ENCODE measurements around the gene MYO15B. TPM values are rescaled to one million over a fixed set of nuclear protein-coding genes. Genes with fewer than 3 reads are reported as not detected.

Gene MYO15B
- total and polyA plus RNA-seq, 2 of the 13 experiments (the other 11 are each of a cell fraction or from before 2014, with no cell fraction given) = 2.8 to 8.1 TPM

- no peak for ATAC-seq
- ChIA-PET POLR2A (interaction anchor here (0.5 to 1.2 kb wide), 2 partner anchors 20 to 620 kb away, joined by 3 to 4 read pairs; no protein-coding TSS in a partner anchor), CTCF (ENCODE audit: low intra/inter-chr PET ratio, low total read pairs) (interaction anchor here (1.3 to 2.5 kb wide), 3 partner anchors 19 to 102 kb away, joined by 4 to 28 read pairs (median 6); partner anchors contain the start of gene SMIM5)
- no peaks in the 10 kb centered on the region for H3K79me2 ChIP-seq (ENCODE audit: insufficient read depth, low read length)
- WGBS (ENCODE audit: low lambda C conversion rate) = 96% methylated on average over 5 of the region's 5 CpGs
- no peaks in the 10 kb centered on the region for H4K20me1 ChIP-seq (ENCODE audit: insufficient read depth, low read length)
- no TSS peak for BruUV-seq (replicated peaks)
- in situ Hi-C loops (cut with HindIII; ENCODE audit: extremely low pct_ligation_motif_present, low pct_unique_long_range_greater_than_20kb) = no loop called here
- no peak for DNase-seq (ENCODE audit: low spot score)
- H3K27ac ChIP-seq (ENCODE audit: extremely low read length, insufficient read depth, low read length) = no peak overlapping the region
- H3K4me2 ChIP-seq (ENCODE audit: low read depth, low read length) = no peak overlapping the region
- H3K4me3 ChIP-seq (replicated peaks in 1 of 3; ENCODE audit: insufficient read depth in 1 of 3, low read depth in 2 of 3, low read length in 3 of 3) = no peak overlapping the region
- no peaks in the 10 kb centered on the region for H3K27me3 ChIP-seq (ENCODE audit: control insufficient read depth in 1 of 2, insufficient read depth in 2 of 2, low read length in 2 of 2)
- no peak overlapping the region for H3K9ac ChIP-seq (ENCODE audit: insufficient read depth, low read depth, low read length)
- intact Hi-C loops (cut with micrococcal nuclease; ENCODE audit: unreplicated experiment) = no loop called here
- peaks cover 22 to 40% of the 10 kb centered on the region in 2 experiments for H3K36me3 ChIP-seq (replicated peaks in 1 of 2; ENCODE audit: control insufficient read depth in 1 of 2, insufficient read depth in 2 of 2, low read length in 2 of 2)
- no peak for FAIRE-seq
- no peak overlapping the region for H2AFZ ChIP-seq (ENCODE audit: low read length)
- H3K9me3 ChIP-seq (ENCODE audit: low read length) = no peaks in the 10 kb centered on the region
- H3K4me1 ChIP-seq (ENCODE audit: insufficient read depth, low read length) = peaks cover 7% of the 10 kb centered on the region
- TF ChIP-seq MTERF4 (CRISPR knock-in tag; IDR thresholded peaks at IDR 0.05) (no peak), PRMT3 (CRISPR knock-in tag; IDR thresholded peaks at IDR 0.05; ENCODE audit: borderline replicate concordance, low read depth) (no peak), GABPB1 (CRISPR knock-in tag; IDR thresholded peaks at IDR 0.05) (no peak), ZNF646 (CRISPR knock-in tag; IDR thresholded peaks at IDR 0.05) (no peak), KDM5B (CRISPR knock-in tag; IDR thresholded peaks at IDR 0.05; ENCODE audit: borderline replicate concordance) (no peak), ZNF460 (CRISPR knock-in tag; IDR thresholded peaks at IDR 0.05; ENCODE audit: borderline replicate concordance) (no peak), ZMAT5 (CRISPR knock-in tag; IDR thresholded peaks at IDR 0.05; ENCODE audit: borderline replicate concordance, low read depth) (no peak), ZNF768 (CRISPR knock-in tag; IDR thresholded peaks at IDR 0.05) (no peak), ZNF205 (CRISPR knock-in tag; IDR thresholded peaks at IDR 0.05) (no peak), ZSCAN21 (CRISPR knock-in tag; IDR thresholded peaks at IDR 0.05; ENCODE audit: borderline replicate concordance) (no peak), NBN (conservative IDR thresholded peaks at IDR 0.05) (no peak), RFXAP (CRISPR knock-in tag; IDR thresholded peaks at IDR 0.05; ENCODE audit: borderline replicate concordance) (no peak), ZNF329 (CRISPR knock-in tag; IDR thresholded peaks at IDR 0.05; ENCODE audit: low read depth) (no peak), ZNF468 (CRISPR knock-in tag; IDR thresholded peaks at IDR 0.05) (no peak), ZNF317 (CRISPR knock-in tag; IDR thresholded peaks at IDR 0.05) (no peak), ZNF572 (CRISPR knock-in tag; IDR thresholded peaks at IDR 0.05) (no peak), MIER3 (CRISPR knock-in tag; IDR thresholded peaks at IDR 0.05; ENCODE audit: borderline replicate concordance) (no peak), GTF3A (CRISPR knock-in tag; conservative IDR thresholded peaks at IDR 0.05) (no peak)
Measured at GRCh38 chr17:75652341-75652740, 64.7 kb downstream of the MYO15B start.

Measured in HepG2 (cell line).